ENCODE measurements around the gene ZNF627.
"Not testable (repeated sequence)": the region's sequence is repeated elsewhere in the genome, so short reads cannot be mapped to it uniquely, and the experiment has no call there.

Gene ZNF627

DNA sequence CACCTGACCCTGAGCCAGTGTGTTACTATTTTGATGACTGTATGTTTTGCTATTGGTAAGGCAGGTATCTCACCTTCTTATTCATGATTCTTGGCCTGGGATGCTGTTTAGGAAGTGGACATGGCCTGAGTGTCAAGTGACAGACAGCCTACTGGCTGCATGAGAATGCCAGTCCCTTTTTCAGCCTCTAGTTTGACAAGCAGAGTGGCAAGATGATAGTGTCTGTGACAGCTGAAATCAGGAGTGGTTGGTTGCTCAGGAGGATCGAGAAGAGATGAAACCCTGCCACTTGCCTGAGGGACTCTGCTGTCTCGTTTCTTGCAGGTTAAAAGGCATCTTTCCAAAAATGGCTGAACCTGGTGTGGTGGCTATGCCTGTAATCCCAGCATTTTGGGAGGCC is 31.1 kb upstream of the ZNF627 start:
- no peak overlapping the region for H3K4me3 ChIP-seq (ENCODE audit: low read depth, low read length)
- no peak for DNase-seq (ENCODE audit: low read depth)
- TF ChIP-seq, protein P1, sequence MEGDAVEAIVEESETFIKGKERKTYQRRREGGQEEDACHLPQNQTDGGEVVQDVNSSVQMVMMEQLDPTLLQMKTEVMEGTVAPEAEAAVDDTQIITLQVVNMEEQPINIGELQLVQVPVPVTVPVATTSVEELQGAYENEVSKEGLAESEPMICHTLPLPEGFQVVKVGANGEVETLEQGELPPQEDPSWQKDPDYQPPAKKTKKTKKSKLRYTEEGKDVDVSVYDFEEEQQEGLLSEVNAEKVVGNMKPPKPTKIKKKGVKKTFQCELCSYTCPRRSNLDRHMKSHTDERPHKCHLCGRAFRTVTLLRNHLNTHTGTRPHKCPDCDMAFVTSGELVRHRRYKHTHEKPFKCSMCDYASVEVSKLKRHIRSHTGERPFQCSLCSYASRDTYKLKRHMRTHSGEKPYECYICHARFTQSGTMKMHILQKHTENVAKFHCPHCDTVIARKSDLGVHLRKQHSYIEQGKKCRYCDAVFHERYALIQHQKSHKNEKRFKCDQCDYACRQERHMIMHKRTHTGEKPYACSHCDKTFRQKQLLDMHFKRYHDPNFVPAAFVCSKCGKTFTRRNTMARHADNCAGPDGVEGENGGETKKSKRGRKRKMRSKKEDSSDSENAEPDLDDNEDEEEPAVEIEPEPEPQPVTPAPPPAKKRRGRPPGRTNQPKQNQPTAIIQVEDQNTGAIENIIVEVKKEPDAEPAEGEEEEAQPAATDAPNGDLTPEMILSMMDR (IDR thresholded peaks at IDR 0.05; ENCODE audit: low read depth, low read length, missing control alignments) = no peak

DNA sequence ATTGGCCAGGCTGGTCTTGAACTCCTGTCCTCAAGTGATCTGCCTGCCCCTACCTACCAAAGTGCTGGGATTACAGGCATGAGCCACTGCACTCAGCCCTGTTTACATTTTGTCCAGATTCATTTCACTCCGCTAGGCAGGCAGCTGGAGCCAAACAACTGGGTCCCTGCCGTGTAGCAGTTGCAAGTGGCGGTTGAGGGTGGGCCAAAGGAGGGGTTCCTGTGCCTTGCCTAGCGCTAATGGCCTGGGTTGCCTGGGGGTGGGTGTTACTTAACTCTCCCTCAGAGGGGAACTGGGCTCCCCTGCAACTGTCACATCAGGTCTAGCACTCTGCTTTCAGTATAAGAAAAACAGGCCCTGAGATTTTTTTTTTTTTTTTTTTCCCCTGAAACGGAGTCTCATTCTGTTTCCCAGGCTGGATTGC is 27.2 kb upstream of the ZNF627 start:
- DNase-seq (ENCODE audit: low read depth) = no peak
- TF ChIP-seq, protein P1 (IDR thresholded peaks at IDR 0.05; ENCODE audit: low read depth, low read length, missing control alignments) = no peak
- no peak overlapping the region for H3K4me3 ChIP-seq (ENCODE audit: low read depth, low read length)

DNA sequence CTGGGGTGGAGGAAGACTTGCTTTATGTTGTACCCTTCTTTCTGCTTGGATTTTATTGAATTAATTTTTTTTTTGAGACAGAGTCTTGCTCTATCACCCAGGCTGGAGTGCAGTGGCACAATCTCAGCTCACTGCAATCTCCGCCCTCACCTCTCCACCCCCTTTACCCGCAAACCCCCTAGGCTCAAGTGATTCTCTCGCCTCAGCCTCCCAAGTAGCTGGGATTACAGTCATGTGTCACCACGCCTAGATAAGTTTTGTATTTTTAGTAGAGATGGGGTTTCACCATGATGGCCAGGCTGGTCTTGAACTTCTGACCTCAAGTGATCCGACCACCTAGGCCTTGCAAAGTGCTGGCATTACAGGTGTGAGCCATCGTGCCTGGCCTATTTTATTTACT is 23.9 kb upstream of the ZNF627 start:
- not testable (repeated sequence) for DNase-seq (ENCODE audit: low read depth); H3K4me3 ChIP-seq (ENCODE audit: low read depth, low read length)

DNA sequence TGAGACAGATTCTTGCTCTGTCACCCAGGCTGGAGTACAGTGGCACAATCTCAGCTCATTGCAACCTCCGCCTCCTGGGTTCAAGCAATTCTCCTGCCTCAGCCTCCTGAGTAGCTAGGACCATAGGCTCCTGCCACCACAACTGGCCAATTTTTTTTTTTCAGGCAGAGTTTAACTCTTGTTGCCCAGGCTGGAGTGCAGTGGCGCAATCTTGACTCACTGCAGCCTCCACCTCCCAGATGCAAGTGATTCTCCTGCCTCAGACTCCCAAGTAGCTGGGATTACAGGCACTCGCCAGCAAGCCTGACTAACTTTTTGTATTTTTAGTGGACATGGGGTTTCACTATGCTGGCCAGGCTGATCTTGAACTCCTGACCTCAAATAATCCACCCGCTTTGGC is 23.5 kb upstream of the ZNF627 start:
- not testable (repeated sequence) for DNase-seq (ENCODE audit: low read depth); H3K4me3 ChIP-seq (ENCODE audit: low read depth, low read length)

DNA sequence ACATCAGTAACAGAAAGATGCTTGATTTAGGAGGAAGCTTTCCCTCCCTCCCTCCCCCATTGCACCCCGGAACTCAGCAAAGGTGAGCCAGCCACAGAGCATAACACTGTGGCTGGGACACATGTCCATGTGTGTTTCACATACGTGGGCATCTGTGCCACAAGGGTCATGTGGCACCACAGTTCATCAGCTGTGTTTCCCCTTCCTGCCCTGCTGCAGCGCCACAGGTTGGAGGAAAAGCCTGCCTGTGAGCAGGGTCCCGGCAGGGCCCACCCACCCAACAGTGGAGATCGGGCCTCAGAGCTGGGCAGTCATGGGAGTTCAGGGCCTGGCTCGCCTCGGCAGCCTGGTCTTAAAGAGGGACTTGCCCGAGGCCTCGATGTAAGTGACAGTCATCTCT is 22.6 kb upstream of the ZNF627 start:
- TF ChIP-seq, protein P1 (IDR thresholded peaks at IDR 0.05; ENCODE audit: low read depth, low read length, missing control alignments) = no peak
- H3K4me3 ChIP-seq (ENCODE audit: low read depth, low read length) = no peak overlapping the region
- DNase-seq (ENCODE audit: low read depth) = no peak

DNA sequence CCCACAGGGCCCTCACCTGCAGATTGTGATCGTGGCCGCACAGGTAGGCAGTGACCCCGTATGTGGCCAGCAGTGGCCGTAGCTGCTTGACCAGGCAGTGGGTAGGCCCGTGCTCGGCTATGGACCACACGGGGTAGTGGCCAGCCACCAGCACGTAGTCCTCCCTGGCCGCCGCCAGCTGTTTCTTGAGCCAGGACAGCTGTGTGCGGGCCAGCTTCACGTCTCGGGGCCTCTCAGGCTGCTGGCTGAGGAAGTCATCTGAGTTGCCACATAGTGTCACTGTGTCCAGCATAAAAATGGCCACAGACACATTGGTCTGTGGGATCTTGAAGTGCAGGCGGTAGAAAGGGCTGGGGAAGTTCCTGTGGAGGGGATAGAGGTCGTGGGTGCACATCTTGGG is 21.1 kb upstream of the ZNF627 start:
- H3K4me3 ChIP-seq (ENCODE audit: low read depth, low read length) = no peak overlapping the region
- no peak for DNase-seq (ENCODE audit: low read depth)
- TF ChIP-seq, protein P1 (IDR thresholded peaks at IDR 0.05; ENCODE audit: low read depth, low read length, missing control alignments) = no peak

DNA sequence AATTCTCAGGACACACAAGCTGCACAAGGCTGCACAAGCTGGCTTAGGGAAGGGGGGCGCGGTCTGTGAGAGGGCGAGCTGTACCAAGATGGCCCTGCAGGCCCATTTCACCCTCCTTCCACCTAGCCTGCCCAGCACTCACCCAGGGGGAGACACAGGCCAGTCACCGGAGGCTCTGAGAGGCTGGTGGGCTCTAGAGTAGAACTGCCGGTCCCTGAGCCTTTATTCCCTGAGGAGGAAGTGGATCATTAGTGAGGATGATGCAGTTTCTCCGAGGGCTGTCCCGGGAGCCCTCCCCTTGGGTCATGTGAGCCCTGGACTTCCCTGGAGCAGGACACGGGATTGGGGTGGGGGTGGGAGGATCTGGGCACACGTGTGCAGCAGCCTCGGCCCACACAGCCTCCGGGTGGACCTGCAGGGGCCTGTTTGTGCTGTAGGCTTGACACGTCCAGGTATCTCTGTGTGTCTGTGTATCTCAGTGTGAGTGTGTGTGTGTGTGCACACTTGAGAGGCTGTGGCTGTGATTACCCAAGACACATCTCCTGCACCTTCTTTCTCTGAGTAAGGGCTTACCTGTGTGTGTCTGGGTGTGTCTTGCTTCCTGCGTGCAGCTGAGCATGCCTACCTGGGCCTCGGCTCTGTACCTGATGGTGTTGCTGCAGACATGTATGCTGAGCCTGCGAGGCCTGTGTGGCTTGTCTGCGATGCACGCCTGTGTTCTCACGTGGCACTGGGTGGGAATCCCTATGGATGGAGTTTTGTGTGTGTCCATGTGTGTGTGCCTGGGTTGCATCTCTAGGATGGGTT is 19.6 kb upstream of the ZNF627 start, which contains the start of gene ACP5:
ACP5 (minus strand) TSS at position 195 of the 807 bp plus-strand sequence. CDS start 328 bp downstream, outside the sequence.
- TF ChIP-seq, protein P1 (IDR thresholded peaks at IDR 0.05; ENCODE audit: low read depth, low read length, missing control alignments) = no peak
- DNase-seq (ENCODE audit: low read depth) = no peak
- H3K4me3 ChIP-seq (ENCODE audit: low read depth, low read length) = peak within 1 kb of the TSS; percentile 73
